OCI-LY1 (cell line): ENCODE data around the gene RUVBL1.

Source experiments
- H2AFZ ChIP-seq: fragments of 200-600 bp; sonication (generic), shearing (Covaris generic); 2 replicates; pipeline ENCODE4 v1.6.0; 2014; ENCODE audit warnings: antibody characterized with exemption, mild to moderate bottlenecking, low read length
- H3F3A ChIP-seq: fragments of 200-600 bp; sonication (generic), shearing (Covaris generic); 2 replicates; pipeline ENCODE4 v1.6.0; 2014; ENCODE audit warnings: mild to moderate bottlenecking, antibody characterized with exemption, low read length, moderate library complexity; ENCODE audit not compliant: insufficient read depth
- H3K27ac ChIP-seq: fragments of 200-600 bp; sonication (generic); 2 replicates; pipeline ENCODE4 v1.5.1; 2014; ENCODE audit warnings: low read length, mixed run types, mild to moderate bottlenecking, low read depth; ENCODE audit not compliant: poor library complexity, severe bottlenecking
- H3K27me3 ChIP-seq: fragments of 200-600 bp; sonication (generic); 2 replicates; pipeline ENCODE4 v1.6.0; 2014; ENCODE audit warnings: antibody characterized with exemption, mild to moderate bottlenecking, low read length, moderate library complexity; ENCODE audit not compliant: insufficient read depth
- H3K36me3 ChIP-seq: fragments of 200-600 bp; sonication (generic); 2 replicates; pipeline ENCODE4 v1.6.1; 2014; ENCODE audit warnings: mild to moderate bottlenecking, antibody characterized with exemption, low read length, moderate library complexity, mixed read lengths; ENCODE audit not compliant: insufficient read depth
- H3K4me1 ChIP-seq: fragments of 200-600 bp; sonication (generic); 2 replicates; pipeline ENCODE4 v1.5.1; 2014; ENCODE audit warnings: mild to moderate bottlenecking, low read length, moderate library complexity; ENCODE audit not compliant: insufficient read depth, severe bottlenecking
- H3K4me2 ChIP-seq: fragments of 200-600 bp; sonication (generic), shearing (Covaris generic); 2 replicates; pipeline ENCODE4 v1.6.1; 2014; ENCODE audit warnings: low read length
- H3K4me3 ChIP-seq: fragments of 200-600 bp; sonication (generic); 2 replicates; pipeline ENCODE4 v1.5.1; 2014; ENCODE audit warnings: low read length, low read depth, mild to moderate bottlenecking, mixed read lengths; ENCODE audit not compliant: poor library complexity, severe bottlenecking
- H3K79me2 ChIP-seq: fragments of 200-600 bp; shearing (Covaris generic); 2 replicates; pipeline ENCODE4 v1.6.1; 2016; ENCODE audit warnings: mixed run types, low read length, mixed read lengths; ENCODE audit not compliant: insufficient read depth
- H3K9ac ChIP-seq: fragments of 200-600 bp; sonication (generic), shearing (Covaris generic); 2 replicates; pipeline ENCODE4 v1.6.1; 2014; ENCODE audit warnings: mild to moderate bottlenecking, low read length, mixed read lengths
- H3K9me2 ChIP-seq: fragments of 200-600 bp; sonication (generic), shearing (Covaris generic); 2 replicates; pipeline ENCODE4 v1.6.1; 2014; ENCODE audit warnings: low read depth, mild to moderate bottlenecking, low read length, mixed read lengths
- H3K9me3 ChIP-seq: fragments of 200-600 bp; shearing (Covaris generic); 2 replicates; pipeline ENCODE4 v1.6.1; 2014; ENCODE audit warnings: low read length, mixed read lengths
- H4K20me1 ChIP-seq: fragments of 200-600 bp; sonication (generic), shearing (Covaris generic); 2 replicates; pipeline ENCODE4 v1.6.0; 2016; ENCODE audit warnings: mild to moderate bottlenecking, low read length; ENCODE audit not compliant: insufficient read depth
- CTCF ChIP-seq: fragments of 200-600 bp; sonication (generic), shearing (Covaris generic); IDR thresholded peaks from 2 replicates; pipeline ENCODE4 v1.5.1; 2017; ENCODE audit warnings: mild to moderate bottlenecking, antibody characterized with exemption, low read length, moderate library complexity, mixed read lengths
- EZH2 ChIP-seq: fragments of 200-600 bp; sonication (generic), shearing (Covaris generic); IDR thresholded peaks from 2 replicates; pipeline ENCODE4 v1.8.0; 2017; ENCODE audit warnings: borderline replicate concordance, mixed run types, mild to moderate bottlenecking, antibody characterized with exemption, low read length, moderate library complexity, mixed read lengths

Gene RUVBL1

GRCh38 chr3:128069271-128069670 lies 54.3 kb downstream of the RUVBL1 start:
- peaks cover 99% of the 10 kb centered on the region for H3K36me3 ChIP-seq
- TF ChIP-seq EZH2 (no peak), CTCF (no peak)

GRCh38 chr3:128068156-128068620 lies 55.4 kb downstream of the RUVBL1 start:
- Histone ChIP-seq H3K36me3 (peaks cover 99% of the 10 kb centered on the region), H2AFZ (no peak overlapping the region), H3K9me2 (no peaks in the 10 kb centered on the region), H3F3A (no peaks in the 10 kb centered on the region; the same call in 1 of the 2 replicates), H3K79me2 (no peaks in the 10 kb centered on the region), H4K20me1 (no peaks in the 10 kb centered on the region), H3K4me3 (no peak overlapping the region), H3K27me3 (no peaks in the 10 kb centered on the region), H3K9ac (no peak overlapping the region), H3K27ac (no peak overlapping the region), H3K4me1 (no peaks in the 10 kb centered on the region), H3K4me2 (no peak overlapping the region), H3K9me3 (no peaks in the 10 kb centered on the region)
- no peak for TF ChIP-seq EZH2
- TF ChIP-seq CTCF = peak; percentile 67

More at GRCh38 chr3:128069271-128069670, 54.3 kb downstream of the RUVBL1 start:
- no peak overlapping the region for H3K9ac ChIP-seq
- no peaks in the 10 kb centered on the region for H3K9me2 ChIP-seq
- no peaks in the 10 kb centered on the region; the same call in 1 of the 2 replicates for H3F3A ChIP-seq
- no peaks in the 10 kb centered on the region for H4K20me1 ChIP-seq
- no peak overlapping the region for H3K4me2 ChIP-seq
- H3K79me2 ChIP-seq = no peaks in the 10 kb centered on the region
- no peaks in the 10 kb centered on the region for H3K9me3 ChIP-seq
- no peaks in the 10 kb centered on the region for H3K27me3 ChIP-seq
- no peak overlapping the region for H2AFZ ChIP-seq
- H3K4me1 ChIP-seq = no peaks in the 10 kb centered on the region
- H3K27ac ChIP-seq = no peak overlapping the region
- H3K4me3 ChIP-seq = no peak overlapping the region

GRCh38 chr3:128067489-128067888 lies 56.1 kb downstream of the RUVBL1 start:
- no peaks in the 10 kb centered on the region for H3K79me2 ChIP-seq
- no peaks in the 10 kb centered on the region for H3K9me2 ChIP-seq
- H4K20me1 ChIP-seq = no peaks in the 10 kb centered on the region
- H3K27me3 ChIP-seq = no peaks in the 10 kb centered on the region
- no peaks in the 10 kb centered on the region for H3K9me3 ChIP-seq
- no peak overlapping the region for H3K27ac ChIP-seq
- H3K4me1 ChIP-seq = no peaks in the 10 kb centered on the region
- no peak for TF ChIP-seq EZH2
- no peak for TF ChIP-seq CTCF
- no peaks in the 10 kb centered on the region; the same call in 1 of the 2 replicates for H3F3A ChIP-seq
- H3K9ac ChIP-seq = no peak overlapping the region
- H3K4me2 ChIP-seq = no peak overlapping the region
- no peak overlapping the region for H2AFZ ChIP-seq
- no peak overlapping the region for H3K4me3 ChIP-seq
- H3K36me3 ChIP-seq = peaks cover 99% of the 10 kb centered on the region
